ENCODE results near the gene STIMATE. TPM values are rescaled to one million over a fixed set of nuclear protein-coding genes. Genes with fewer than 3 reads are reported as not detected.

Gene STIMATE
- total RNA-seq = 20.8 TPM
- long read RNA-seq, partial matches to known transcripts = 1 of 11 reads
- long read RNA-seq, other reads (novel, unspliced or antisense) = 10 of 11 reads

DNA sequence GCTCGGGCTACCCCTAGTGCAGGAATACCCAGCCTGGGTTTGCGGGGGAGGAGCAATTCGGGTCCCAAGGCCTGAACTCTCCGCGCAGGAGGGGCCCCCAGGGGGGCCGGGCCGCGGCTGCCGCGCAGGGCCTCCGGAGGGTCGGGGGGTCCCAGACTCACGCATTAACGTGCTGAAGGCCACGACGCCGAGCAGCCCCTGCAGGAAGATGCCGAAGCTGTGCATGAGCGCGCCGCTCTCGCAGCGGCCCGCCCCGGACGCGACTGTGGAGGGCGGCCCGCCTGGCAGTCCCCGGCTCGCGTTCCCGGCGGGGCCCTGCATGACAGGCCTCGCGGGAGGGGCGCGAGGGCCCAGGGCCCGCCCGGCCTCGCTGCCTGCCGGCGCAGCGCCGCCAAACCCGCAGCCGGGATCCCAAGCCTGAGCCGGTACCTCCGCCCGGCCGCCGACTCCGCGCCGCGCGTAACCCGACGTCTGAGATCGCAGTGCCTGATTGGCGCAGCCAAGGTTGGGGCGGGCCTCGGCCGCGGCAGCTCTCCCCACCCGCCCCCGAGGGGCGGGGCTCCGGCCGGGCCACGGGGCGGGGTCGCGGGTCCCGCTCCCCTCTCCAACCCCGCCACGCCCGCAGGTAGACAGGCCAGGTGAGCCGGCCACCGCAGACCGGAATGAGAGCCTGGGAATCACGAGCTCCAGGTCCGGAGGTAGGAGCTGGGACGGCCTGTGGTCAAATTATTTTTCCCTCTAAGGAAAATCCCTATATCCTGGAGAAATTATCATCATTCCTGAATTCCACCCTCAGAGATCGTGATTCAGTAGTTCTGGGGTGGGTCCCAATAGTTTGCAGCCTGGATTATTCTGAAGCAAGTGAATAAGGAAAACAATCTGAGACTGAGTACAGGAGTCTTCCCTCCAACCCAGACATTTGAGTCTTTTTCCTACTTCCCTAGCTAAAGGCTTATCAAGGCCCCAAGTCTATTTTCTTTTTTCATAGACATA is at the start of gene STIMATE:
Gene STIMATE (minus strand): TSS at position 419 of the 993 bp plus-strand sequence. CDS start 98 bp downstream, at position 321.
- peak; percentile 96 for DNase-seq (ENCODE audit: low spot score)

DNA sequence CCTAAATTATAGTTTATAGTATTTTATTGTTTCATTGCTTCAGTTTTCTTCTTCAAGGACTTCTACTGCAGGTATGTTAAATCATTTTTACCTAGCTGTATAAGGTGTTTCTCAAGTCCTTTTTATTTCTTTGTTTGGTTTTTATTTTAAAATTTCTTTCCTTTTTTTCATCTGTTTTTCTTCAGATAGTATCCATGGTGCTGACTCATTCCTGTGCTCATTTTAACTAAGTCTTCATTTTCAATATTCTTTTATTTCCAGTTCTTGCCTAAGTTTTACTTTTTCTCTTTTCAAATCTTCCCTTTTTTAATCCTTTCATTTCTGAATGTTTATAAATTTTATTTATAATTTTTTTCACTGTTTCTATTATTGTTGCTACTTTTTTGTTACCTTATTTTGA is 42.3 kb upstream of the STIMATE start:
- no peak for DNase-seq (ENCODE audit: low spot score)

GRCh38 chr3:52934630-52935530 is 37.5 kb upstream of the STIMATE start:
- no peak for DNase-seq (ENCODE audit: low spot score)

- DNase-seq (ENCODE audit: low spot score) = no peak
Measured at GRCh38 chr3:52931889-52932288, 34.5 kb upstream of the STIMATE start.

DNA sequence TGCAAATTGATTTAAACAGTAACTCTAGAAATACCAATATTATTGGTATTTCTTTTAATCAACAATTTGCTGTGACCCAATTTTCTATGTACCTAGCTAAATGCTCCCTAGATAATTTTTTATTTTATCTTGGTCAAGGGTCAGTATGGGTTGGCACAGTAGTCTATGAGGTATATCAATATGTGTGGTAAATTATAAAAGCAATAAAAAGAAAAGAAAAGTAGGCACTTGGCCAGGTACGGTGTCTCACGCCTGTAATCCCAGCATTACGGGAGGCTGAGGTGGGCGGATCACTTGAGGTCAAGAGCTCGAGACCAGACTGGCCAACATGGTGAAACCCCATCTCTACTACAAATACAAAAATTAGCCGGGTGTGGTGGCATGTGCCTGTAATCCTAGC is 34.0 kb upstream of the STIMATE start:
- no peak for DNase-seq (ENCODE audit: low spot score)

DNA sequence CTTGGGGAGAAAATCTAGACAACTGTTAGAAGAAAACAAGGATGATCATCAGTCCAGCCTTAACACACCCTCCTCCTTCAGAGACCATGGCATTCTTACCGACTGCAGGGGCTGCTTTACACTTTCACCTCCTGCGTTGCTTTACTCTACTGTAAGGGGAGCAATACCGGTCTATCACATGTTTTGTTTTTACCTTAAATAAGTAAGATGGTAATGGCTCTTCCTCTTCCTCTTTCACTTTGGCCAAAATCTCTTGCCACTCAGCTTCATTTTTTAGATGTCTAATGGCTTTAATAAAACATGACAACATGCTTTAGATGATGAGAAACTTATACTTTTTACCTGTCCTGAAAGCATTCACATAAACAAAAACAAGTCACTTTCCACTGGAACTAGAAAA is 33.4 kb upstream of the STIMATE start:
- no peak for DNase-seq (ENCODE audit: low spot score)

DNA sequence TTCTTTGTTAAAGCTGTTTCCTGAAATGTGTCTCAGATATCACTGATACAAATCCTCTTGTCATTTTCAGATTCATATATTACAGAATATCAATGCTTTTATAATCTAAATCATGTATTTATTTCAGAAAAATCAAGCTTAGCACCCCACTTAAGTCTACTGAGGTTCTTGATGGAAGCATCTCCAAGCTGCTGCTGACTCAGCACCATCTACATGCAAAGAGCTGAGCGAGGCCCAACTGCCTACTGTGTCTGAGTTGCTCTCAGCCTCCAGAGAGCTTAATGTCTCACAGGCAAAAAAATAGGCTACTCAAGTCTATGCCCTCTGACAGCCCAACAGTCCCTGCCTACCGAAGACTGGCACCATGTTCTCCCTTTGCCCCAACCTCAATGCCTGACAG is 29.2 kb upstream of the STIMATE start:
- DNase-seq (ENCODE audit: low spot score) = no peak

GRCh38 chr3:52925405-52926313 is 28.3 kb upstream of the STIMATE start:
- no peak for DNase-seq (ENCODE audit: low spot score)

DNA sequence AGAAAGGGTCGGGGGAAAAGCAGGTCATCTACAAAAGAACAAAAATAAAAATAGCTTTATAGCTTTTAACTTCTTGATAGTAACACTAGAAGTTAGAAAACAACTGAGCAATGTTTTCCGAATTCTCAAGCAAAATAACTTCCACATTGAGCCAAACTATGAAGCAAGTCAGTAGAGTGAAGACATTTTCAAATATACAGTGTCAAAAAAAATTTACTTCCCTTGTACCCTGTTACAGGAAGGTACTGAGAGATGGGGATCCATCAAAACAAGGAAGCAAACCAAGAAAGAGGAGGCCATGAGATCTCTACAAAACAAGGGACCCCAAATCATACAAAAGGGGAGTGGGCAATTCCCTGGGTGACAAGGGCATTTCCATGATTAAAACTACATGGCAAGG is 26.6 kb upstream of the STIMATE start:
- DNase-seq (ENCODE audit: low spot score) = no peak

DNA sequence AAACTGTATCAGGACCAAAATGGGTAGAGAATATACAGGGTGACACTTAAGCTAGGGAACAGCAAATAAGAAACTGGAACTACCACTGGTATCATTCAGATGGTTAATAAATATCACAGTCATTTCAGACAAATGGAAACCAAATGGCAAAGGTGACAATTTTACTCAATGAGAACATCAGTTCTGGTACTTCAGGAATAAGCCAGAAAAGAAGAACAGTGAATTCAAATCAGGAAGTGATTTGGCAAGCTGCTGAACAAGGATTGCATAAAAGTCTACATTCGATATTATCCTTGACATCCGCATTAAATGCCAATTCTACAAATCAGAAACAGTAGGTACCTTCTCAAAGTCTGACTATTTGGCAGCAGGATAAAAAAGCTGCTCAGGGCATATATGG is 23.5 kb upstream of the STIMATE start:
- DNase-seq (ENCODE audit: low spot score) = no peak

- no peak for DNase-seq (ENCODE audit: low spot score)
Measured at GRCh38 chr3:52917044-52917443, 19.7 kb upstream of the STIMATE start.

DNA sequence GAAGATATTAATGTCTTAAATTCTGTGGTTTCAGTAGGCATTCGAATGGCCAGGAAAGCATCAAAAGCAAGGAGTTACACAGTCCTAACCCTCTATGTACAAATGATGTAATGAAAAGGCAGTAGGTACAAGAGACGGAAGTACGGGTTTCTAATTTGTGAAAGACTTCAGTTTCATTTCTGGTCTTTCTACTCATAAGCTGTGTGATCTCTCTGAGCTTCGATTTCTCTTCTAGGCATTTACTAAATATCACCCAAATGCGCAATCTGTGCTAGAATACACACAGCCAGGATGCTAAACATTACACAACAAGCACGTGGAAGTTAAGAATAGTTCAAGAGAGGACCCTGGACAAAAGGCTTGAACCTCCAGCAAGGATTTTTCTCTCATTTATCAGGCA is 17.9 kb upstream of the STIMATE start:
- DNase-seq (ENCODE audit: low spot score) = no peak

DNA sequence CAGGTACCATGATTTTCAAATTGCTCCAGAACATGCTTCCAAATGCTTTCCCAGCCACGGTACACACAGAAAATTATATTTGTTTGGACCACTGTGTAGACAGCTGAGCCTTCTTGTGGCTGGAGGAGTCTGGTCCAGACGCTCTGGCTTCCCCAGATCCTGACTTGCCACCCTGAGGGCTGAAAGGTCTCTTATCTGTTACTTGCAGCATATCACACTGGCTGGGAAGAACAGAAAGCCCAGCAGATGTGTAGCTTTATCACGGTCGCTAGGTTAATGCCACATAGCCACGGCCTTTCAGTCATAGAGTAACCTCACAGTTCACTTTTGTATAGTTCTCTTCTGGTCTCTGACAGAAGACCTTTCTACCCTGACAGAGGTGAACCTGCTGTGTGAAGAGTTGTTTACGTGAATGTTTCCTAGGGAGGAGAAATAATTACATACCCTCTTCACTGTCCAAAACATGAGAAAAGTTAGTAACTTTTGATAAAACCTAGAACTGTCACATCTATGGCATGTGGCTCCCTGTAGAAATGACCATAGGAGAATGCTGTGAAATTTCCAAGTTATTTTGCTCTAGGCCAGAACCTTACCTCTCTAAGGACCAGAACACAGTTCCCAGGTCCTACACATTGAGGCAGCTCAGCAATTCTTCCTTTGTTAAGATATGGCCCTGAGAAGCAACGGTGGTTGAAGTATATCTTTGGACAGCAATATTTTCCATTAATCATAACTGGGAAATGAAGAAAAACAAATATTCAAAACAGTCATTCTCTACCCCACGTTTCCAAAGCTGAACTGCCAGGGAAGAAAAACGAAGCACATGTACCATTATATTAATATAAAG is 15.8 kb upstream of the STIMATE start:
- DNase-seq (ENCODE audit: low spot score) = no peak

GRCh38 chr3:52910823-52911222 is 13.5 kb upstream of the STIMATE start:
- DNase-seq (ENCODE audit: low spot score) = no peak

- no peak for DNase-seq (ENCODE audit: low spot score)
Measured at GRCh38 chr3:52907497-52907896, 10.1 kb upstream of the STIMATE start.

GRCh38 chr3:52904552-52904951 is 7.2 kb upstream of the STIMATE start:
- DNase-seq (ENCODE audit: low spot score) = no peak

DNA sequence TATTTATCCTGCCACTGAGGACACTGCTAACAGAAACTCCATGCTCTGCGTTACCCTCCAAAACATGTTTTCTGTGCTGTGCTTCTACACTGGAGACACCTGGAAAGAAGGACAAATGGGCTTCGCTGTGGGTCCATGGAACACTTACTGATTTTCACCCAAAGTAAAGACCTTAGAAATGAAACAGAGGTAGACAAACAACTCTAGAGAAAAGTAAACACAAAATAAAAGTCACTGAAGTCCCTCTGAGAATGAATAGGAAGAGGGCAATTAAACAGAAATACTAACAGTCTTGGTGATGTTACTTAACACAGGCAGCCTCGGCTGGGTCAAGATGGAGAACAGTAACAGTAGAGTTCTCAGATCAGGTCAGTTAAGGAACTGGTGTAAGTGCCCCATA is 6.7 kb upstream of the STIMATE start:
- DNase-seq (ENCODE audit: low spot score) = no peak

DNA sequence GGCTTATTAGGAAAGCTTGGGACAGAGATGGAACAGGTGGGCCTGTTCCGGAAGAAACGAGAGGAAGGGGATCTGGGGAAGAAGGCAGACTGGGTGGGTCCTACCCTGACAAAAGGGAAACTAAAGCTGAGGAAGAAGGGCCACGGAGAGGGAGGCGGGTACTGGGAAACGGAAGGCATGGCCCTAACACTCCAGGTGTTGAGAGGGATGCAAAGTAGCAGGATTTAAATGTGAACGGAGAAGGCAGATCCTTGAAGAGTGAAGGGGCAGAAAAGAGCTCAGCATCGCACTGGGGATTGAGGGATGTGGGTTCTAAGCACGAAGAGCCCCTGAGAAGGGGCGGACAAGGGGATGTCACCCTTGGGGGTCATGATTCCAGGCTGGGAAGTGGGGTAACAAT is 735 bp downstream of the STIMATE start:
- DNase-seq (ENCODE audit: low spot score) = no peak

GRCh38 chr3:52896151-52896550 is 1.2 kb downstream of the STIMATE start:
- DNase-seq (ENCODE audit: low spot score) = no peak

GRCh38 chr3:52895418-52895817 is 1.9 kb downstream of the STIMATE start:
- no peak for DNase-seq (ENCODE audit: low spot score)
